HL-60/S4 treated with retinoic acid at 250 ng/mL for 4 days and 3 days (cell line): ENCODE results near the gene SEPTIN14.
"Not testable (repeated sequence)": the region's sequence is repeated elsewhere in the genome, so short reads cannot be mapped to it uniquely, and the experiment has no call there.

ENCODE experiments used
- in situ Hi-C: fragments of 300-500 bp; cut with MboI; formaldehyde crosslinking; loops from 2 replicates; pipeline ENCODE4 v1.7.0; 2022; ENCODE audit warnings: low sequenced_read_pairs

The SEPTIN14 gene

GRCh38 chr7:55786901-55787300 lies 75.7 kb downstream of the SEPTIN14 start:
- in situ Hi-C loops = no loop called here

GRCh38 chr7:55785444-55785843 lies 77.1 kb downstream of the SEPTIN14 start:
- in situ Hi-C loops = not testable (repeated sequence)

GRCh38 chr7:55784151-55784550 lies 78.4 kb downstream of the SEPTIN14 start:
- in situ Hi-C loops = no loop called here

- in situ Hi-C loops = no loop called here
Observed at GRCh38 chr7:55778631-55779030, 83.9 kb downstream of the SEPTIN14 start.

- in situ Hi-C loops = no loop called here
Observed at GRCh38 chr7:55776196-55776595, 86.4 kb downstream of the SEPTIN14 start.

GRCh38 chr7:55775051-55775420 lies 87.5 kb downstream of the SEPTIN14 start:
- in situ Hi-C loops = no loop called here

GRCh38 chr7:55774327-55775050 lies 88.1 kb downstream of the SEPTIN14 start:
- in situ Hi-C loops = no loop called here

- in situ Hi-C loops = no loop called here
Observed at GRCh38 chr7:55770778-55771177, 91.8 kb downstream of the SEPTIN14 start.

GRCh38 chr7:55753274-55753862 lies 109.2 kb downstream of the SEPTIN14 start:
- in situ Hi-C loops = not testable (repeated sequence)

- in situ Hi-C loops = not testable (repeated sequence)
Observed at GRCh38 chr7:55744706-55745105, 117.8 kb downstream of the SEPTIN14 start.
